NOMO-1 treated with DMSO at 0.1 percent for 48 hours (cell line): ENCODE results near the gene MYH9.
A peak's percentile ranks its signal among the peaks of the same experiment; 100 is the strongest.

Experiments
- DNase-seq: peaks from one replicate; lab custom pipeline; 2025; ENCODE audit not compliant: unreplicated experiment; lab: John Stamatoyannopoulos, UW

MYH9 gene

GRCh38 chr22:36319595-36320497 is 67.9 kb downstream of the MYH9 start:
- no peak for DNase-seq

- no peak for DNase-seq
Measured at GRCh38 chr22:36318442-36318841, 69.3 kb downstream of the MYH9 start.

GRCh38 chr22:36317658-36318271 is 70.0 kb downstream of the MYH9 start:
- no peak for DNase-seq

- DNase-seq: no peak
Measured at GRCh38 chr22:36316419-36316818, 71.3 kb downstream of the MYH9 start.

- no peak for DNase-seq
Measured at GRCh38 chr22:36315325-36315724, 72.4 kb downstream of the MYH9 start.

- DNase-seq: no peak
Measured at GRCh38 chr22:36311386-36312085, 76.2 kb downstream of the MYH9 start.

GRCh38 chr22:36308880-36309279 is 78.9 kb downstream of the MYH9 start:
- no peak for DNase-seq

GRCh38 chr22:36306227-36306626 is 81.5 kb downstream of the MYH9 start:
- no peak for DNase-seq

GRCh38 chr22:36305813-36306212 is 82.0 kb downstream of the MYH9 start:
- DNase-seq: no peak

- no peak for DNase-seq
Measured at GRCh38 chr22:36304429-36304828, 83.3 kb downstream of the MYH9 start.

- no peak for DNase-seq
Measured at GRCh38 chr22:36303874-36304273, 83.9 kb downstream of the MYH9 start.

- no peak for DNase-seq
Measured at GRCh38 chr22:36303115-36303467, 84.7 kb downstream of the MYH9 start.

- no peak for DNase-seq
Measured at GRCh38 chr22:36302439-36303114, 85.2 kb downstream of the MYH9 start.

- no peak for DNase-seq
Measured at GRCh38 chr22:36301851-36302250, 85.9 kb downstream of the MYH9 start.

GRCh38 chr22:36301384-36301828 is 86.4 kb downstream of the MYH9 start:
- peak; percentile 51 for DNase-seq

- DNase-seq: no peak
Measured at GRCh38 chr22:36300396-36301212, 87.2 kb downstream of the MYH9 start.

GRCh38 chr22:36299911-36300310 is 87.9 kb downstream of the MYH9 start:
- no peak for DNase-seq

GRCh38 chr22:36299295-36299694 is 88.5 kb downstream of the MYH9 start:
- DNase-seq: no peak

GRCh38 chr22:36298601-36299000 is 89.2 kb downstream of the MYH9 start:
- DNase-seq: no peak

- no peak for DNase-seq
Measured at GRCh38 chr22:36298118-36298517, 89.6 kb downstream of the MYH9 start.
